Measurements from ENCODE around the gene CLPTM1L.

- no peak for TF ChIP-seq CTCF (conservative IDR thresholded peaks at IDR 0.05 in 1 of 2, IDR thresholded peaks at IDR 0.05 in 1 of 2; ENCODE audit: extremely low read depth in 1 of 2, insufficient read depth in 1 of 2, low read depth in 1 of 2, low read length in 2 of 2)
- no peak for TF ChIP-seq EZH2 (IDR thresholded peaks at IDR 0.05; ENCODE audit: borderline replicate concordance, low read length)
These were observed 52.8 kb downstream of the CLPTM1L start for GRCh38 chr5:1292139-1292538.

Data from mammary epithelial cell (primary cell).